K562 (cell line): ENCODE data around the gene NSF. TPM values are rescaled to one million over a fixed set of nuclear protein-coding genes. Genes with fewer than 3 reads are reported as not detected.

Experiments
- C11orf30 ChIP-seq: fragments of 450-650 bp; IDR thresholded peaks from 2 replicates; pipeline ENCODE4 v1.6.1; 2016; ENCODE audit warnings: low read depth, mild to moderate bottlenecking
- CREBBP ChIP-seq: IDR thresholded peaks from one replicate; pipeline ENCODE4 v1.6.1; 2012; ENCODE audit warnings: low read depth, mild to moderate bottlenecking, control low read depth, inconsistent platforms, low read length
- DDX20 ChIP-seq: fragments of 450-650 bp; IDR thresholded peaks from 2 replicates; pipeline ENCODE4 v1.6.1; 2016; ENCODE audit warnings: missing genetic modification characterization, low read depth, mild to moderate bottlenecking, missing compliant biosample characterization, moderate library complexity
- FOSL1 ChIP-seq: fragments of 200-800 bp; sonication (Bioruptor generic); conservative IDR thresholded peaks from 2 replicates; pipeline ENCODE4 v1.6.1; 2016; ENCODE audit warnings: missing genetic modification characterization, missing compliant biosample characterization
- FOXA1 ChIP-seq: fragments of 450-650 bp; IDR thresholded peaks from 2 replicates; pipeline ENCODE4 v1.6.1; 2016; ENCODE audit warnings: mild to moderate bottlenecking, borderline replicate concordance
- FOXA3 ChIP-seq, 2 experiments: fragments of 450-650 bp in 1 of 2; sonication (generic) in 1 of 2; formaldehyde crosslinking; IDR thresholded peaks in 1 of 2; conservative IDR thresholded peaks in 1 of 2; 2 replicates each; pipeline versions ENCODE4 v1.4.0 to v1.8.0; 2020 to 2022; ENCODE audit warnings: mild to moderate bottlenecking in 2 of 2, missing genetic modification reagents in 1 of 2
- HNRNPK ChIP-seq: fragments of 200-400 bp; formaldehyde crosslinking; IDR thresholded peaks from one replicate; pipeline ENCODE4 v1.6.1; 2018; ENCODE audit warnings: mild to moderate bottlenecking, low read depth, low read length; ENCODE audit not compliant: poor library complexity, severe bottlenecking
- JUND ChIP-seq, 2 experiments: IDR thresholded peaks; 2 replicates in 1 of 2; 3 replicates in 1 of 2; pipeline ENCODE4 v1.6.1; 2011; ENCODE audit warnings: borderline replicate concordance in 2 of 2, low read depth in 2 of 2, low read length in 2 of 2, improper control_type of control experiment in 1 of 2, missing biosample characterization in 1 of 2, missing genetic modification characterization in 1 of 2, missing genetic modification reagents in 1 of 2
- L3MBTL2 ChIP-seq: fragments of 450-650 bp; IDR thresholded peaks from 2 replicates; pipeline ENCODE4 v1.6.1; 2016; ENCODE audit warnings: mild to moderate bottlenecking, moderate library complexity
- MAFF ChIP-seq: IDR thresholded peaks from 2 replicates; pipeline ENCODE4 v1.6.1; 2012; ENCODE audit warnings: low read length, improper control_type of control experiment
- MAFK ChIP-seq: IDR thresholded peaks from 2 replicates; pipeline ENCODE4 v1.6.1; 2011; ENCODE audit warnings: low read length, improper control_type of control experiment
- MAZ ChIP-seq, 2 experiments: fragments of 450-650 bp in 1 of 2; sonication (generic) in 1 of 2; formaldehyde crosslinking; IDR thresholded peaks in 1 of 2; conservative IDR thresholded peaks in 1 of 2; 2 replicates each; pipeline versions ENCODE4 v1.4.0 to v1.5.0; 2020; ENCODE audit warnings: mild to moderate bottlenecking in 1 of 2, missing genetic modification reagents in 1 of 2
- NFYB ChIP-seq: IDR thresholded peaks from 2 replicates; pipeline ENCODE4 v1.6.1; 2011; ENCODE audit warnings: mild to moderate bottlenecking, moderate library complexity; ENCODE audit not compliant: insufficient read length; ENCODE audit errors: extremely low read depth
- NR2C1 ChIP-seq, 2 experiments: fragments of 450-650 bp; IDR thresholded peaks; 2 replicates each; pipeline ENCODE4 v1.6.1; 2017; ENCODE audit warnings: mild to moderate bottlenecking in 2 of 2, antibody characterized with exemption in 1 of 2, inconsistent platforms in 1 of 2, missing compliant biosample characterization in 1 of 2, missing genetic modification characterization in 1 of 2
- OTX1 ChIP-seq: fragments of 450-650 bp; formaldehyde crosslinking; IDR thresholded peaks from 2 replicates; pipeline ENCODE4 v1.4.0; 2022; ENCODE audit warnings: mild to moderate bottlenecking
- SMAD4 ChIP-seq: fragments of 250-450 bp; sonication (Bioruptor Pico); conservative IDR thresholded peaks from 2 replicates; pipeline ENCODE4 v1.8.0; 2021; ENCODE audit warnings: inconsistent platforms, mild to moderate bottlenecking, moderate library complexity
- SMARCA4 ChIP-seq: fragments of 450-650 bp; IDR thresholded peaks from 2 replicates; pipeline ENCODE4 v1.6.1; 2016
- TBP ChIP-seq: optimal IDR thresholded peaks from 2 replicates; pipeline ENCODE3; 2011; ENCODE audit warnings: low read depth, low read length, improper control_type of control experiment
- ZNF23 ChIP-seq: fragments of 250-450 bp; sonication (Bioruptor Pico); IDR thresholded peaks from 2 replicates; pipeline ENCODE4 v1.4.0; 2020; ENCODE audit warnings: mild to moderate bottlenecking
- ZNF232 ChIP-seq: sonication (generic); formaldehyde crosslinking; IDR thresholded peaks from 2 replicates; pipeline ENCODE4 v1.8.0; 2022; ENCODE audit warnings: mild to moderate bottlenecking, missing genetic modification reagents
- ZNF316 ChIP-seq: fragments of 450-650 bp; IDR thresholded peaks from 2 replicates; pipeline ENCODE4 v1.6.1; 2016
- ZNF699 ChIP-seq: fragments of 250-450 bp; sonication (Bioruptor Pico); IDR thresholded peaks from 2 replicates; pipeline ENCODE4 v1.8.0; 2021; ENCODE audit warnings: mild to moderate bottlenecking, moderate library complexity; ENCODE audit not compliant: insufficient replicate concordance
- ZNF764 ChIP-seq: fragments of 250-450 bp; sonication (Bioruptor Pico); IDR thresholded peaks from 2 replicates; pipeline ENCODE4 v1.4.0; 2020; ENCODE audit warnings: low read depth, mild to moderate bottlenecking, moderate library complexity
- polyA plus RNA-seq, 8 experiments: library from polyadenylated mRNA; depleted of rRNA in 4 of 8; stranded (reverse) in 5 of 8; unstranded in 3 of 8; fragments of >200 nt; fragmentation: Nextera tagmentation in 2 of 8; fragmentation: Illumina TruSeq in 1 of 8; extraction: Ambion mirVana in 2 of 8; extraction: Trizol in 1 of 8; gene quantifications; 2 replicates each; pipeline versions ENCODE4 v1.2.1 to v1.2.3, GENCODE V29; 2011 to 2014; ENCODE audit warnings: inconsistent platforms in 1 of 8, missing spikeins in 1 of 8
- total RNA-seq, 7 experiments: library from RNA; depleted of rRNA in 6 of 7; stranded (reverse); fragments of >200 nt in 6 of 7; fragmentation: Illumina TruSeq in 2 of 7; extraction: Trizol in 2 of 7; gene quantifications; 2 replicates each; pipeline versions ENCODE4 v1.2.1 to v1.2.3, GENCODE V29; 2011 to 2021; ENCODE audit warnings: low replicate concordance in 1 of 7
- TF ChIP-seq, protein P1 (sequence below): fragments of 250-450 bp; sonication (Bioruptor Pico); IDR thresholded peaks from 2 replicates; pipeline ENCODE4 v1.8.0; 2022; ENCODE audit warnings: inconsistent platforms
- TF ChIP-seq, protein P2 (sequence below): fragments of 250-450 bp; sonication (Bioruptor Pico); IDR thresholded peaks from 2 replicates; pipeline ENCODE4 v1.8.0; 2022; ENCODE audit warnings: moderate library complexity, mild to moderate bottlenecking, inconsistent platforms

Gene NSF
- total and polyA plus RNA-seq, 9 of the 15 experiments (the other 6 are each of a cell fraction or from before 2014, with no cell fraction given) = 16.7 to 39.8 (median 36.7) TPM

DNA sequence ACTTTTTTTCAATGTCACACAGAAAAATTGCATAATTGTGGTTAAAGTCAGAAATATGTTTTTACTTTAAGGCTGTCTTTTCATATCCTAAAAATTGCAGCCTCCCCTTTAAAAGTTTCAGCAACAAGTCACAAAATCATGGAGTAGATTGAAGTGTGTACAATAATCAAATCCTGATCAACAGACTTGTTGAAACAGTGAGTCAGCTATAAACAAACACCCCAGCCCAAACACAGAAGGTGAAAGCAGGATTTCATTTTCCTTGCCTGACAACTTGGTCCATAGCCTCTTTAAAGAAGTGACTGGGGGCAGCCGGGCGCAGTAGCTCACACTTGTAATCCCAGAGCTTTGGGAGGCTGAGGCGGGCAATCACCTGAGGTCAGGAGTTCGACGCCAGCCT lies 168.1 kb downstream of the NSF start (continued):
- TF ChIP-seq MAZ (CRISPR knock-in tag; conservative IDR thresholded peaks at IDR 0.05 in 1 of 2, IDR thresholded peaks at IDR 0.05 in 1 of 2) (no peak), SMARCA4 (0 out of 2 replicates have a peak, but pooled peaks have one; percentile 18), FOXA3 (CRISPR knock-in tag; conservative IDR thresholded peaks at IDR 0.05 in 1 of 2, IDR thresholded peaks at IDR 0.05 in 1 of 2) (peak in 1 of 2 experiments; percentile 68; a peak in 1 of 4 replicates), HNRNPK (no peak), FOXA1 (peak; percentile 66; the same call in 1 of the 2 replicates), NFYB (no peak), L3MBTL2 (no peak), MAFK (peak; percentile 43; the same call in 1 of the 2 replicates), TBP (no peak), MAFF (peak; percentile 32; the same call in 1 of the 2 replicates), DDX20 (tag) (no peak), SMAD4 (CRISPR knock-in tag) (no peak), ZNF232 (CRISPR knock-in tag) (no peak), ZNF699 (no peak), NR2C1 (IDR thresholded peaks at IDR 0.05) (no peak), NR2C1 (tag; IDR thresholded peaks at IDR 0.05) (no peak), ZNF316 (peak; percentile 71), CREBBP (no peak), C11orf30 (peak; percentile 65), ZNF23 (CRISPR knock-in tag) (no peak), FOSL1 (tag) (peak; percentile 58; the same call in 1 of the 2 replicates), OTX1 (CRISPR knock-in tag) (no peak), ZNF764 (CRISPR knock-in tag) (no peak), JUND (IDR thresholded peaks at IDR 0.05; ENCODE audit: borderline replicate concordance, low read depth, low read length) (peak; percentile 52), JUND (tag; IDR thresholded peaks at IDR 0.05; ENCODE audit: borderline replicate concordance, low read depth, low read length) (no peak)
- TF ChIP-seq, protein P1, sequence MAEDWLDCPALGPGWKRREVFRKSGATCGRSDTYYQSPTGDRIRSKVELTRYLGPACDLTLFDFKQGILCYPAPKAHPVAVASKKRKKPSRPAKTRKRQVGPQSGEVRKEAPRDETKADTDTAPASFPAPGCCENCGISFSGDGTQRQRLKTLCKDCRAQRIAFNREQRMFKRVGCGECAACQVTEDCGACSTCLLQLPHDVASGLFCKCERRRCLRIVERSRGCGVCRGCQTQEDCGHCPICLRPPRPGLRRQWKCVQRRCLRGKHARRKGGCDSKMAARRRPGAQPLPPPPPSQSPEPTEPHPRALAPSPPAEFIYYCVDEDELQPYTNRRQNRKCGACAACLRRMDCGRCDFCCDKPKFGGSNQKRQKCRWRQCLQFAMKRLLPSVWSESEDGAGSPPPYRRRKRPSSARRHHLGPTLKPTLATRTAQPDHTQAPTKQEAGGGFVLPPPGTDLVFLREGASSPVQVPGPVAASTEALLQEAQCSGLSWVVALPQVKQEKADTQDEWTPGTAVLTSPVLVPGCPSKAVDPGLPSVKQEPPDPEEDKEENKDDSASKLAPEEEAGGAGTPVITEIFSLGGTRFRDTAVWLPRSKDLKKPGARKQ (CRISPR knock-in tag) = no peak
- TF ChIP-seq, protein P2, sequence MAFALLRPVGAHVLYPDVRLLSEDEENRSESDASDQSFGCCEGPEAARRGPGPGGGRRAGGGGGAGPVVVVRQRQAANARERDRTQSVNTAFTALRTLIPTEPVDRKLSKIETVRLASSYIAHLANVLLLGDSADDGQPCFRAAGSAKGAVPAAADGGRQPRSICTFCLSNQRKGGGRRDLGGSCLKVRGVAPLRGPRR (CRISPR knock-in tag) = no peak
